ENCODE data around the gene RTKN. TPM values are rescaled to one million over a fixed set of nuclear protein-coding genes. Genes with fewer than 3 reads are reported as not detected.

The RTKN gene
- total RNA-seq, 1 experiment from 2014 or later = 87.1 TPM

DNA sequence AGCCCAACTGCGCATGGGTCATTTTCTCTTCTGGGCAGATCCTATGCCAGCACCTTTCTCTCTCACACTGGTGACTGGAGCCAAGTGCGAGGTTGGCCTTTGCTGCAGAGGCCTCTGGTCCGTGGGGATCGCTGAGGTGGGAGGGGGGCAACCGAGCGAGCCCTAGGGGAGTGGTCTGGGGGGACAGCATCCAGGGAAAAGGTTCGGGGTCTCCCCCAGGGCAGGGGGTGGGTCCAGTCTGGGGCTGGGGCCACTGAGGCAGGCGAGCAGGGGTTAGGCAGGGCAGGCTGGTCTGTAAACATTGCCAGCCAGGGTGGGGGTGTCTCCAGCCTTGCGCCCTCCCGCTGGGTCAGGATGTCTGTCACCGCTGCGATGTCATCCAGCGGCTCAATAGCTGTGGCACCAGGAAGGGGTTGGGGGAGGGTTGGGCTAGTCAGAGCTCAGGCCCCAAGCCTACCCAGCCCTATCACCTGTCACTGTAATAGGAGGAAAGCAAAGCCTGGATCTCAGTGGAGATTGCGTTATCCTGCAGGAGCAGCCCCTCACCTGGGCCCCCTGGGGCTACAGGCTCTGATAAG, 15.5 kb downstream of the RTKN start:
- Histone ChIP-seq H3K4me1 (ENCODE audit: insufficient read depth, low read length) (no peaks in the 10 kb centered on the region), H3K18ac (ENCODE audit: insufficient read length, low read depth, low read length) (no peak overlapping the region), H3K56ac (ENCODE audit: insufficient read length, low read depth, low read length) (no peak overlapping the region), H3K4me2 (ENCODE audit: insufficient read depth, insufficient read length, low read length) (no peak overlapping the region), H2BK15ac (ENCODE audit: low read depth, low read length) (no peak overlapping the region), H3K4ac (ENCODE audit: low read depth, low read length) (no peak overlapping the region), H3K23ac (ENCODE audit: insufficient read length, low read depth, low read length) (no peak overlapping the region), H3K27me3 (ENCODE audit: insufficient read depth, low read length) (no peaks in the 10 kb centered on the region), H2AK5ac (ENCODE audit: insufficient read length, low read length) (no peak overlapping the region), H3K14ac (ENCODE audit: insufficient read depth, low read length) (no peak overlapping the region), H4K91ac (ENCODE audit: insufficient read length, low read depth, low read length) (no peak overlapping the region), H3K23me2 (ENCODE audit: insufficient read length, low read depth, low read length, poor library complexity, severe bottlenecking) (peaks cover 7% of the 10 kb centered on the region), H3K27ac (ENCODE audit: insufficient read length, low read depth, low read length) (no peak overlapping the region), H3K79me1 (ENCODE audit: insufficient read depth, low read depth, low read length, poor library complexity, severe bottlenecking) (no peaks in the 10 kb centered on the region), H4K8ac (replicated peaks; ENCODE audit: insufficient read length, low read depth, low read length) (no peak overlapping the region), H3K79me2 (ENCODE audit: insufficient read depth, low read length) (no peaks in the 10 kb centered on the region), H4K5ac (ENCODE audit: insufficient read length, low read depth, low read length) (no peak overlapping the region), H2BK120ac (ENCODE audit: low read depth, low read length, poor library complexity, severe bottlenecking) (no peak overlapping the region), H3K9ac (ENCODE audit: extremely low read depth, insufficient read length, low read length) (no peak overlapping the region), H3T11ph (ENCODE audit: low read length) (no peak overlapping the region), H2AFZ (ENCODE audit: low read length) (no peak overlapping the region), H2BK20ac (ENCODE audit: low read depth, low read length, poor library complexity, severe bottlenecking) (no peak overlapping the region), H2BK5ac (ENCODE audit: insufficient read length, low read length) (no peak overlapping the region), H2BK12ac (ENCODE audit: insufficient read length, low read depth, low read length) (no peak overlapping the region), H3K9me3 (ENCODE audit: control insufficient read depth, low read depth, low read length) (no peaks in the 10 kb centered on the region), H4K20me1 (ENCODE audit: control insufficient read depth, insufficient read depth, insufficient read length) (no peaks in the 10 kb centered on the region)
- H3K9me3 Mint-ChIP-seq = no peaks in the 10 kb centered on the region; a peak in 2 of 5 replicates
- peaks cover 35 to 74% (median 70%) of the 10 kb centered on the region in 3 experiments for H3K36me3 Mint-ChIP-seq (ENCODE audit: insufficient read depth in 1 of 3, low read depth in 3 of 3)
- H3K4me1 Mint-ChIP-seq = peaks cover 8 to 14% of the 10 kb centered on the region in 2 experiments
- TF ChIP-seq, protein P1, sequence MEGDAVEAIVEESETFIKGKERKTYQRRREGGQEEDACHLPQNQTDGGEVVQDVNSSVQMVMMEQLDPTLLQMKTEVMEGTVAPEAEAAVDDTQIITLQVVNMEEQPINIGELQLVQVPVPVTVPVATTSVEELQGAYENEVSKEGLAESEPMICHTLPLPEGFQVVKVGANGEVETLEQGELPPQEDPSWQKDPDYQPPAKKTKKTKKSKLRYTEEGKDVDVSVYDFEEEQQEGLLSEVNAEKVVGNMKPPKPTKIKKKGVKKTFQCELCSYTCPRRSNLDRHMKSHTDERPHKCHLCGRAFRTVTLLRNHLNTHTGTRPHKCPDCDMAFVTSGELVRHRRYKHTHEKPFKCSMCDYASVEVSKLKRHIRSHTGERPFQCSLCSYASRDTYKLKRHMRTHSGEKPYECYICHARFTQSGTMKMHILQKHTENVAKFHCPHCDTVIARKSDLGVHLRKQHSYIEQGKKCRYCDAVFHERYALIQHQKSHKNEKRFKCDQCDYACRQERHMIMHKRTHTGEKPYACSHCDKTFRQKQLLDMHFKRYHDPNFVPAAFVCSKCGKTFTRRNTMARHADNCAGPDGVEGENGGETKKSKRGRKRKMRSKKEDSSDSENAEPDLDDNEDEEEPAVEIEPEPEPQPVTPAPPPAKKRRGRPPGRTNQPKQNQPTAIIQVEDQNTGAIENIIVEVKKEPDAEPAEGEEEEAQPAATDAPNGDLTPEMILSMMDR (conservative IDR thresholded peaks at IDR 0.05) = no peak
- WGBS (ENCODE audit: extremely low coverage, insufficient read length, low lambda C conversion rate) = no CpG with 5 or more reads among the region's 14 CpGs
- DNase-seq = no peak
- no peak overlapping the region for H3K4me3 Mint-ChIP-seq
- peak overlapping the region in 2 of 3 experiments; percentile 29 to 65; a peak in 3 of 7 replicates for H3K27ac Mint-ChIP-seq
- H3K27me3 Mint-ChIP-seq (ENCODE audit: low read depth) = peaks cover 12% of the 10 kb centered on the region
